GM19035 (cell line): ENCODE measurements around the gene RGS11.
A peak's percentile ranks its signal among the peaks of the same experiment; 100 is the strongest.
"Not testable (repeated sequence)": the region's sequence is repeated elsewhere in the genome, so short reads cannot be mapped to it uniquely, and the experiment has no call there.

Experiments
- ATAC-seq: cut with Tn5 transposase; IDR thresholded peaks from one replicate; pipeline ENCODE4 v1.9.1; 2021; ENCODE audit not compliant: unreplicated experiment

RGS11 gene

GRCh38 chr16:234468-235305 lies 41.1 kb downstream of the RGS11 start, which contains the start of gene FAM234A:
Gene FAM234A, plus strand, starts transcription at chr16:234821. Its CDS starts 19,593 bp downstream, at chr16:254414.
- ATAC-seq, result peak; percentile 87

GRCh38 chr16:230949-231348 lies 44.8 kb downstream of the RGS11 start:
- ATAC-seq, result no peak

GRCh38 chr16:230351-230750 lies 45.4 kb downstream of the RGS11 start:
- ATAC-seq, result not testable (repeated sequence)

- ATAC-seq, result no peak
Observed at GRCh38 chr16:229731-230281, 45.9 kb downstream of the RGS11 start.

- ATAC-seq, result peak; percentile 86
Observed at GRCh38 chr16:228852-229730, 46.7 kb downstream of the RGS11 start, which contains the start of gene LUC7L. Gene LUC7L, minus strand, starts transcription at chr16:229449. Its CDS starts 110 bp downstream, at chr16:229339.

GRCh38 chr16:228151-228851 lies 47.4 kb downstream of the RGS11 start:
- ATAC-seq, result peak; percentile 12

GRCh38 chr16:220021-220420 lies 55.7 kb downstream of the RGS11 start:
- ATAC-seq, result no peak
